Duodenal mucosa (tissue), 2 donors: ENCODE measurements around the gene SUGCT.

Experiments
- H3K27ac ChIP-seq: one replicate; pipeline ENCODE4 v1.7.0; 2013; ENCODE audit warnings: low read depth, low read length
- H3K27me3 ChIP-seq, 2 donors: one replicate each; pipeline ENCODE4 v1.7.0; 2013; ENCODE audit warnings: low read length in 2 of 2, control low read depth in 1 of 2; ENCODE audit not compliant: insufficient read depth in 2 of 2, control insufficient read depth in 1 of 2
- H3K36me3 ChIP-seq, 2 donors: one replicate each; pipeline ENCODE4 v1.7.0; 2013; ENCODE audit warnings: low read length in 2 of 2, control low read depth in 1 of 2; ENCODE audit not compliant: insufficient read depth in 2 of 2, control insufficient read depth in 1 of 2
- H3K4me1 ChIP-seq, 2 donors: one replicate each; pipeline ENCODE4 v1.7.0; 2013; ENCODE audit warnings: low read length in 2 of 2, control low read depth in 1 of 2; ENCODE audit not compliant: insufficient read depth in 2 of 2, control insufficient read depth in 1 of 2
- H3K4me3 ChIP-seq, 2 donors: one replicate each; pipeline ENCODE4 v1.7.0; 2013; ENCODE audit warnings: low read length in 2 of 2, low read depth in 1 of 2
- H3K9ac ChIP-seq, 2 donors: one replicate each; pipeline ENCODE4 v1.7.0; 2013; ENCODE audit warnings: low read length in 2 of 2, low read depth in 1 of 2
- H3K9me3 ChIP-seq, 2 donors: one replicate each; pipeline ENCODE4 v1.7.0; 2013; ENCODE audit warnings: low read length in 2 of 2, control low read depth in 1 of 2; ENCODE audit not compliant: control insufficient read depth in 1 of 2

Gene SUGCT

GRCh38 chr7:40903872-40904271, 769.1 kb downstream of the SUGCT start:
- no peaks in the 10 kb centered on the region for H3K4me1 ChIP-seq
- no peak overlapping the region for H3K9ac ChIP-seq
- no peak overlapping the region for H3K27ac ChIP-seq
- no peaks in the 10 kb centered on the region for H3K36me3 ChIP-seq
- no peak overlapping the region for H3K4me3 ChIP-seq
- H3K9me3 ChIP-seq = no peaks in the 10 kb centered on the region
- H3K27me3 ChIP-seq = no peaks in the 10 kb centered on the region

GRCh38 chr7:40907286-40907685, 772.5 kb downstream of the SUGCT start:
- Histone ChIP-seq H3K9ac (no peak overlapping the region), H3K36me3 (no peaks in the 10 kb centered on the region), H3K27me3 (no peaks in the 10 kb centered on the region), H3K27ac (no peak overlapping the region), H3K9me3 (no peaks in the 10 kb centered on the region), H3K4me1 (no peaks in the 10 kb centered on the region), H3K4me3 (no peak overlapping the region)

DNA sequence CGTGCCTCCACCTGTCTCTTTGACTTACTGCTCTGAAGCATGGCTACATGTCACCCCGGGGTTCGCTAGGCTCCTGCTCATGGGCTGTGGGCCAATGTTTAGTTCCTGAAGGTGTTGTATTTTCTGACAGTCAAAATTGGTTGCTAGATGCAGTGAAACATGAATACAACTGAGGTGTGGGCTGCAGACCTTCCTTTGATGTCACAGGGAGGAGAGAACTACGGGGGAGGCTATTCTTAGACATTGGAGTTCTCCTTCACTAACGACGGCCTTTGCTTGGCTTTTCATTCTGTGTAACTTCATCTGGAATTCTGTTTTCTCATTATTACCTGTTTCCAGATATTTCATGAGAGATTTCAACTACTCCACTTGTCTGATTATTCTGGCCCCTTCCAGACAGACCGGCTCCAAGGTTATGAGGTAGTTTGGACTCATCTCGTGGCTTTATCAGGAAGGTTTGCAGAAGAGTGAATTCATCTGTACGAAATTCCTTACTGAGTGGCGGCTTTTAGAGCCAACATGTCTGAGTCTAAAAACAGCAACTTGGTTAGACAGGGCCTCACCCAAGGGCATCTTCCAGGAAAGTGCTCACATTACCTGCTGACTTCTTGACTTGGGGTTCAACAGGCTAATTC, 774.7 kb downstream of the SUGCT start:
- no peak overlapping the region for H3K27ac ChIP-seq
- H3K36me3 ChIP-seq = no peaks in the 10 kb centered on the region
- H3K4me1 ChIP-seq = no peaks in the 10 kb centered on the region
- no peak overlapping the region for H3K9ac ChIP-seq
- H3K27me3 ChIP-seq = no peaks in the 10 kb centered on the region
- H3K9me3 ChIP-seq = no peaks in the 10 kb centered on the region
- H3K4me3 ChIP-seq = no peak overlapping the region
